MM.1S (cell line): ENCODE data around the gene LIPE.

Source experiments
- CTCF ChIP-seq: fragments of 300-600 bp; sonication (generic); IDR thresholded peaks from 2 replicates; pipeline ENCODE4 v1.5.1; 2016; ENCODE audit warnings: antibody characterized with exemption, low read length, mixed read lengths
- EZH2 ChIP-seq: fragments of 300-600 bp; sonication (generic); optimal IDR thresholded peaks from 2 replicates; pipeline ENCODE3; 2017; ENCODE audit warnings: low read depth, mild to moderate bottlenecking, antibody characterized with exemption, low read length, mixed read lengths

- no peak for TF ChIP-seq CTCF
- no peak for TF ChIP-seq EZH2
Observed at GRCh38 chr19:42412227-42412626, 15.0 kb downstream of the LIPE start.
